Activated T-cell treated with anti-CD3 and anti-CD28 coated beads, Interleukin-2, amount 50 U/mL, for 24 hours (primary cell): ENCODE data around the gene CDC14C.
"Not testable (repeated sequence)": the region's sequence is repeated elsewhere in the genome, so short reads cannot be mapped to it uniquely, and the experiment has no call there.

ENCODE experiments used
- DNase-seq: peaks from one replicate; pipeline ENCODE4 v3.0.0-alpha.2; 2020
- H3K27ac Mint-ChIP-seq: 2 replicates; pipeline ENCODE4 v1.8.0; 2020; ENCODE audit warnings: mild to moderate bottlenecking, mixed read lengths
- H3K27me3 Mint-ChIP-seq: 2 replicates; pipeline ENCODE4 v1.8.0; 2020; ENCODE audit warnings: mixed read lengths
- H3K36me3 Mint-ChIP-seq: 2 replicates; pipeline ENCODE4 v1.8.0; 2020; ENCODE audit warnings: low read depth, mixed read lengths
- H3K4me1 Mint-ChIP-seq: 2 replicates; pipeline ENCODE4 v1.8.0; 2020; ENCODE audit warnings: low read depth, mixed read lengths
- H3K4me3 Mint-ChIP-seq: 2 replicates; pipeline ENCODE4 v1.8.0; 2020; ENCODE audit warnings: mild to moderate bottlenecking, moderate library complexity, mixed read lengths
- H3K9me3 Mint-ChIP-seq: 2 replicates; pipeline ENCODE4 v1.8.0; 2020; ENCODE audit warnings: mixed read lengths

CDC14C gene

DNA sequence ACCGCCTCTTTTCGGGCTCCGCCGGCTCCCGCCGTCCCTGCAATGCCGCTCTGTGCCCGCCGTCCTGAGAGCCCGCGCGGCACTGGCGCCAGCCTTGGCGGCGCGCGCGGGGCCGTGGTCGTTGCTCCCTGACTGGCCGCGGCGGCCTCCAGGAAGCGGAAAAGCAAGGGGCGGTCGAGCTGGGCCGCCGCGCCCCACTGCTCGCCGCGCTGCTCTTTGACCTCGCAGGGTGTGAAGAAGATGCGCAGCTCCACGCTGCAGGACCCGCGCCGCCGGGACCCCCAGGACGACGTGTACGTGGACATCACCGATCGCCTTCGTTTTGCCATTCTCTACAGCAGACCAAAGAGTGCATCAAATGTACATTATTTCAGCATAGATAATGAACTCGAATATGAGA, at the start of gene CDC14C:
CDC14C (plus strand) TSS at position 115 of the 400 bp plus-strand sequence; CDS start at position 241, 126 bp downstream.
- H3K36me3 Mint-ChIP-seq = no peaks in the 10 kb centered on the region
- no peak for DNase-seq
- no peaks in the 10 kb centered on the region for H3K27me3 Mint-ChIP-seq
- no peak within 1 kb of the TSS for H3K27ac Mint-ChIP-seq
- H3K4me3 Mint-ChIP-seq = no peak within 1 kb of the TSS
- no peaks in the 10 kb centered on the region for H3K4me1 Mint-ChIP-seq
- peaks cover 6% of the 10 kb centered on the region for H3K9me3 Mint-ChIP-seq

DNA sequence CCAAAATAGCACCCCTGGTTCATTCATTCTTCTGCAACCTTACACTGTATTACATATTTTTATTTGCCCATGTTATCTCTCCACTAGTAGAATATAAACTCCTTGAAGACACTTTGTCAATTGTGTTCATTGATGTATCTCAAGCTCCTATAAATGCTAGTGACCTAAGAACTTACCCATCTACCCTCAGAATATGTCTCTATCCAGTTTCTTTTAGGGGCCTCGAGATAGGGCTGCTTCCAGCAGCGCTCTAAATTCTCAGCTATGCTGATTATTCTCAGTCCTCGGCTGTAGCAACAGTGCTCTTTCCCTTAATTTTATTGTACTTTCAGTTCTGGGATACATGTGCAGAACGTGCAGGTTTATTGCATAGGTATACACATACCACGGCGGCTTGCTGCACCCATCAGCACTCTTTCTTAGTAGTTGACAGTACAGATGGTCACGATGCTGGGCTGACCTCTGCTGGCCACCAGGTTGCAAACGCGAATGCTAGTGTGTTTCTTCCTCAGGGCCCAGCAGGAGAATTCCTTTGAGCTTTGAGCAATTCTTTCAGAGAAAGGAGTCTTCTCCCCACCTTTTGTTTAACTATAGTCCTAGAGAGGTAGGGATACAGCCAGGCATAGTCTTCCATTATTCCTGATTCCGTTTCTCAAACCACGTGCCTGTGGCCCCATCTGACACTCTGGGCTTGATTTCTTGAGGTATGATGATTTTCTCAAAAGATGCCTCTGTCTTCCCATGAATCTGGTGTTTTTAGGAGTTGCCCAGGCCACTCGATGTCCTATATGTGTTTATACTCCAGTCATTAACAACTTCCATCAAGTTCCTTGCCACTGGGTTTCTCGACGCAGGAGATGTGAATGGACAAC, 49.1 kb upstream of the CDC14C start:
- DNase-seq = no peak
- Mint-ChIP-seq H3K27ac (no peak overlapping the region), H3K9me3 (no peaks in the 10 kb centered on the region), H3K4me3 (no peak overlapping the region), H3K36me3 (no peaks in the 10 kb centered on the region), H3K27me3 (no peaks in the 10 kb centered on the region), H3K4me1 (no peaks in the 10 kb centered on the region)

DNA sequence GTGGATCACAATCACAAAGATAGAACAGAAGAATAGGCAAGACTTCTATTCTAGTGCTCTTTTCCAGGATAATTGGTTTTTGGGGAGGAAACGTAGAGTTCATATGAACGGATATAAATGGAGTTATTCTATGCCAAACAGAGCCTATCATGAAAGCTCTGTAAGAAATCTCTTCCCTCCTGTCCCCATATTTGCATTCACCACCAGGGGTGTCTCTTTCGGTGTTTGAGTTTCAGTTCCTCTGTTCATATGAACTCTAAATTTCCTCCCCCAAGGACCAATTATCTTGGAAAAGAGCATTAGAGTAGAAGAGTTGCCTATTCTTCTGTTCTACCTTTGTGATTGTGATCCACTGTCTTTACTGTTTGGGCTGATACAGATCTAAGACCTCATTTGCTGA, 48.3 kb upstream of the CDC14C start:
- H3K27ac Mint-ChIP-seq = no peak overlapping the region
- no peak for DNase-seq
- H3K4me3 Mint-ChIP-seq = no peak overlapping the region
- no peaks in the 10 kb centered on the region for H3K4me1 Mint-ChIP-seq
- no peaks in the 10 kb centered on the region for H3K36me3 Mint-ChIP-seq
- H3K9me3 Mint-ChIP-seq = no peaks in the 10 kb centered on the region
- no peaks in the 10 kb centered on the region for H3K27me3 Mint-ChIP-seq

DNA sequence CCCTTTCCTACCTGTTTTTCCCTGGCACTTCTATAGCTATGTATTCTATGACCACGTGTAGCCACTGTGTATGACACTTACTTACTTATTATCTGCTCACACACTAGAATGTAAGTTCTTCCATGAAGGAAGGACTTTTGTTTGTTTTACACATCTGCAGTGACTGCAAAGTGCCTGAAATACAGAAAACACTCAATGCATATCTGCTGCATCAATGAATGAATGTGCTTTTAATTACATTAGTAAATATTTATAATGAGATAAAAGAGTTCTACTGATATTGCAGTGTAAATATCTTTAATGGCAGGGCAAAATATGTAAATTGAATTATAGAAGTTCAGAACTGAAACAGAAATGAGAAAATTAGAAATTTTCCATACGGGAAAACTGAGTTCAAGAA, 43.5 kb upstream of the CDC14C start:
- Mint-ChIP-seq H3K4me3 (no peak overlapping the region), H3K27me3 (no peaks in the 10 kb centered on the region), H3K9me3 (no peaks in the 10 kb centered on the region), H3K27ac (no peak overlapping the region), H3K36me3 (no peaks in the 10 kb centered on the region), H3K4me1 (no peaks in the 10 kb centered on the region)
- no peak for DNase-seq

DNA sequence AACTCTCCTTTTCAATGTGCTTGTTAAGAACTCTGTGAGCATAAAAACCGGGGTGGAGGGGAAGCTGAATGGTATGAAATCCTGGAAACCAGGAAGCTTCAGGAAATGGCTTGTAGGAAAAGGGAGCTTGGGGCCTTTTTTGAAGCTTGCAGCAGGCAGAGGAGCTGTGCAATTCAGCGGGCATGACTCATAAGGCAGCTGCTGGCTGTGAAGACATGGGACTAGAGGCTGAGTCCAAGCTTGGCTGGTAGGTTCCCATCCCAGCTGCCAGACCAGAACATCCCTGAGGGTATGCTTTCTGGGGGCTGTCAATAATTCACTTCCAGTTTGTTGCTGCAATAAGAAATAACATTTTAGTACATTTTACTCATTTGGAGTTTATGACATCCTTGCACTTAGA, 36.8 kb upstream of the CDC14C start:
- H3K4me1 Mint-ChIP-seq = no peaks in the 10 kb centered on the region
- peaks cover 9% of the 10 kb centered on the region for H3K9me3 Mint-ChIP-seq

DNA sequence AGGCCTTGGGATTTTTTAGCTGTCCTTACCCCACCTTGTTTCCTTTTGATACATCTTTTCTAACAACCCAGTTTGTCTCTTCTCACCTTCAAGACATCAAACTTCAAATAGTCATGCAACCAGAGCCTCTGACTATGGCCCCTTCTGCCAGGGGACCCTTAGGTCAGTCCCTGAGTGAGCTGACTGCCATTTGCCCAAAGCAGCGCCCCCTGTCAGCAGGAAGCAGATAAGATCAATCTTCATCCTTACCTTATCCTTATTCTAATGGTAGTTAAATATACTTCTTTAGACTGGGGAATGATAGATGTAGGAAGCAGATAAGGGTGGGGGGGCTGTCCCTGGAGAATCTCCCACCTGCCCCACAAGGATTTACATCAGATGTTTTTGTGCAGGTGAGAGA, 29.8 kb upstream of the CDC14C start:
- H3K9me3 Mint-ChIP-seq = peaks cover 14% of the 10 kb centered on the region
- no peak overlapping the region for H3K27ac Mint-ChIP-seq
- DNase-seq = no peak
- no peaks in the 10 kb centered on the region for H3K4me1 Mint-ChIP-seq
- H3K4me3 Mint-ChIP-seq = no peak overlapping the region
- no peaks in the 10 kb centered on the region for H3K27me3 Mint-ChIP-seq
- H3K36me3 Mint-ChIP-seq = no peaks in the 10 kb centered on the region

More for the DNA sequence above, 36.8 kb upstream of the CDC14C start:
- H3K36me3 Mint-ChIP-seq = no peaks in the 10 kb centered on the region
- no peaks in the 10 kb centered on the region for H3K27me3 Mint-ChIP-seq
- H3K4me3 Mint-ChIP-seq = no peak overlapping the region
- DNase-seq = no peak
- no peak overlapping the region for H3K27ac Mint-ChIP-seq

DNA sequence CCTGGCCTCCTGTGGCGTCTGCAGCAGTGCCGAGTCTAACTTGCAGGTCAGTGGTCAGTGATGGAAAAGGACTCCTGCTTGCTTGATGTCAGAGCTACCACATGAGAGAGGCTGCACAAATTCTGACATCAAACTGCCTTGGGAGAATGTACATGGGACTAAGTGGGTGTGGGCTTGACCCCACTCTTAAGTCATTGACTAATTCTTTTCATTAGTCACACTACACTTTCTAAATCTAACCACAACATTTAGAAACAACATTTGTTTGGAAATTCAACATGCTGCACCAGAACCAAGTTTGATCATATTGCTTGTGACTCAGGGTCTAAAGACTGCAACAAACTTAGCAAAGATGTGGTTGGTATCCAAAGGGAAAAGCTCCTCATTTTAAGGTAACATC, 24.4 kb upstream of the CDC14C start:
- Mint-ChIP-seq H3K36me3 (no peaks in the 10 kb centered on the region), H3K4me3 (no peak overlapping the region), H3K9me3 (peaks cover under 1% of the 10 kb centered on the region), H3K27me3 (no peaks in the 10 kb centered on the region), H3K4me1 (no peaks in the 10 kb centered on the region), H3K27ac (no peak overlapping the region)
- DNase-seq = no peak

DNA sequence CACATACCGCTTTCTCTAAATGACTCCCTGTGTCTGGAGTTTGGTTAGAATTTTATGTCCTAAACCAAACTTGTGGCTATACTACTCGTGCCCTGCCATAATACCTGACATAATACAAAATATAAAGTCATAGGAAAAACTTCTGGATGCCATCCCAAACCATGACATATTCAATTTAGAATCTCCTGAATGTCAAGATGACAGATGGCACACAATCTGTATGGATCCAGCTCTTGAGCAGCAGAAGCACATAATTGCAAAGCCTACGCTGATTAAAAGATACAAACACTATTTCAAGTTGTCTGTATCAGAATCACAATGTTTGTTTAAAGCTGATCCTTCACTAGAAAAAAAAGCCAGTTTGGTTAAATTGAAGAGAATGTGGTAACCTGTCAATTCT, 22.4 kb upstream of the CDC14C start:
- Mint-ChIP-seq H3K27me3 (no peaks in the 10 kb centered on the region), H3K4me1 (no peaks in the 10 kb centered on the region), H3K27ac (no peak overlapping the region), H3K9me3 (peaks cover 6% of the 10 kb centered on the region), H3K36me3 (no peaks in the 10 kb centered on the region), H3K4me3 (no peak overlapping the region)
- DNase-seq = no peak

DNA sequence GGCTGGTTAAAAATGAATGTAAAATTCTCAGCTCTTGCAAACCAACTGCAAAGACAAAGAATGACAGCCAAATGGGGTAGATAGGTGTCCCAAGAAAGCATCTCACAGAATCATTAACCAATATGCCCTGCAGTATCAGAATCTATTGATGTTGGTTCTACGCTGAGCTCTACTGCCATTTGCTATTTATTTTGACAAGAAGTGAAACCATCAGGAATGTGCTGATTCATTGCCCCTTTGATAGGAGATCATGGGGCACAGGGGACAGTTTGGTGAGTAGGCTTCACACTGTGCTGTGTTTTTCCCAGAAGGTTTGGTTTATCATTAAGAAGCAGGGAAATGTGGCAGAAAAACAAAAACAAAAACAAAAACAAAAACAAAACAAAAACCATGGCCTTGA, 19.4 kb upstream of the CDC14C start:
- no peak overlapping the region for H3K27ac Mint-ChIP-seq
- H3K9me3 Mint-ChIP-seq = peaks cover 6% of the 10 kb centered on the region
- H3K4me1 Mint-ChIP-seq = no peaks in the 10 kb centered on the region
- no peaks in the 10 kb centered on the region for H3K27me3 Mint-ChIP-seq
- no peaks in the 10 kb centered on the region for H3K36me3 Mint-ChIP-seq
- H3K4me3 Mint-ChIP-seq = no peak overlapping the region
- no peak for DNase-seq

DNA sequence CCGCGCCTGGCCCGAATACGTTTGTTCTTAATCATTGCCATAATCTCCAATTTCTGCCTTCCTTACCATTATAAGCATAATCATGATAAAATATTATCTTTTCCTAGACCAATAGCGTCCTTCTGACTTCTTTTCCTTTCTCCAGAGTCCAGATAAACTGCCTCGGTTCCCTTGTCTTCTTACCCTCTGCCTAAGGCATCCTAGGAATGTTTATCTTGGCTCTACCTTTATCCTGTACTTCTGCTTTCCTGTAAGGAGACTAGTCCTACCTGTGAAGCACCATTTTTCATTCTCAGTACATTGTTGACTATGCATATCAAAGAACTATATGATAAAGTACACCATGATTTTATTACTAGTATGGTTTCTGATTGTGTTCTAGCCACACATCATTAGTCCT, 18.7 kb upstream of the CDC14C start:
- H3K4me3 Mint-ChIP-seq, H3K36me3 Mint-ChIP-seq, DNase-seq, H3K9me3 Mint-ChIP-seq, H3K4me1 Mint-ChIP-seq, H3K27ac Mint-ChIP-seq, H3K27me3 Mint-ChIP-seq: not testable (repeated sequence)

DNA sequence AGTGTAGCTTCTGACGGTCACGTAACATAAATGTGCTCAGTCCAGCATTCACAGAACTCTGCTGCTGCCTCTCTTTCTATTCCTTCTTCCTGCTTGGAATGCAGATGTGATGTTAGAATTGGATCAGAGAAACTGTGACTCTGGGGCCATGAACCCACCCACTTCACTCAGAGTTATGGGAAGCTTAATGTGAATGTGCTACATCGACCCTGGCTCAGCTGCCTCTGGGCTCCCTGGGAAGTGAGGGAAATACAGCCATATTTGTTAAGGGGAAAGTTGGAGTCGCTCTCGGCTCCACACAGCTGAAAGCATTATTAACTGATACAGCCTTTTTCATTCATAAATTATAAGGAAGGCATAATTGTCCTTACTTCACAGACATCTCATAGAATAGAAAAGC, 14.5 kb upstream of the CDC14C start:
- not testable (repeated sequence) for H3K4me3 Mint-ChIP-seq, H3K27me3 Mint-ChIP-seq, H3K36me3 Mint-ChIP-seq, H3K27ac Mint-ChIP-seq, DNase-seq, H3K4me1 Mint-ChIP-seq
- peaks cover 24% of the 10 kb centered on the region for H3K9me3 Mint-ChIP-seq

DNA sequence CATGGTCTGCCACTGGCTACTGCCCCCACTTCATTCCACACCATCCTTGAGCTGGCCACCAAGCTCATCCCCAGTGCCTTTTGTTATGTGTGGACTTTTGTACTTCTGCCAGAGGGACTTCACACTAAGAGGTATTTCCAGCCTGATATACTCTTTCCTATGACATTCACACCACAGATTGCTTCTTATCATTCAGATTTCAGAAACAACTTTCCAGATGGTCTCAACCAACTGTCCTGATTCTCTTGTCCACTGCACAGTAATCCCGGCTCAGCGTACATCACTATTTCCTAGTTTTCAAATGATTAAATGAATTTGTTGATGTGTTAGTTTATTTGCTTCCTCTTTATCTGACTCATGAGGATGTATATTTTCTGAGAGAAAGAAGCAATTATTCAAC, 7.1 kb downstream of the CDC14C start:
- DNase-seq = no peak
- Mint-ChIP-seq H3K27me3 (no peaks in the 10 kb centered on the region), H3K4me3 (no peak overlapping the region), H3K27ac (no peak overlapping the region), H3K36me3 (no peaks in the 10 kb centered on the region), H3K4me1 (no peaks in the 10 kb centered on the region), H3K9me3 (peaks cover 2% of the 10 kb centered on the region)

DNA sequence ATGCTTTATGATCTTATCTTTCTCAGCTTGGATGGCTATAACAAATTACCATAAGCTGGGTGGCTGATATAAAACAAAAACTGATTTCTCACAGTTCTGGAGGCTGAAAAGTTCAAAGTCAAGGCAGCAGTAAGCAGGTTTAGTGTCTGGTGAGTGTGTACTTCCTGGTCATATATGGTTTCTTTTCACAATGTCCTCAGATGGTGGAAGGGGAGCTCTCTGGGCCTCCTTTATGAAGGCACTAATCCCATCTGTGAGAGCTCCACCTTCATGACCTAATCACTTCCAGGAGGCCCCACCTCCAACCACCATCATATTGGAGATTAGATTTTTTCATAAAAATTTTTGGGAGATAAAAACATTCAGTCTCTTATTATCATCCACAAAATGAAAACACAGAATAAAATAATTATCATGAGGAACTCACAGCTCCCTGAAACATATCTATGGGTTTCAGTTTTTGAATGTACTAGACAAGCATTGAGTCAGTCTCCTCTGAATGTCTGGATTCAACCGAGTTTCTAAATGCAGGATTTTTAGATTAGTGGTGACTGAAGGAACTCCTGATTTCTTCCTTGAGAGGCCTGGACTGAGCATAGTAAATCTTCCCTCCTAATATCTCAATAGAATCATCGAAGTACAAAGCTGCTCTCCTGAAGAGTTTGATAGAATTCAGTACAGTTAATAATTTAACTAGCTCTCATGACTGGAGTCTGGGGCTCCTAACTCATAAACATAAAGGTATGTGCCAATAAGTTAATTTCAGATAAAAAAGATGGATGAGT, 8.0 kb downstream of the CDC14C start:
- no peak overlapping the region for H3K4me3 Mint-ChIP-seq
- no peaks in the 10 kb centered on the region for H3K36me3 Mint-ChIP-seq
- H3K27me3 Mint-ChIP-seq = no peaks in the 10 kb centered on the region
- H3K27ac Mint-ChIP-seq = no peak overlapping the region
- no peaks in the 10 kb centered on the region for H3K9me3 Mint-ChIP-seq
- no peaks in the 10 kb centered on the region for H3K4me1 Mint-ChIP-seq
- DNase-seq = no peak

DNA sequence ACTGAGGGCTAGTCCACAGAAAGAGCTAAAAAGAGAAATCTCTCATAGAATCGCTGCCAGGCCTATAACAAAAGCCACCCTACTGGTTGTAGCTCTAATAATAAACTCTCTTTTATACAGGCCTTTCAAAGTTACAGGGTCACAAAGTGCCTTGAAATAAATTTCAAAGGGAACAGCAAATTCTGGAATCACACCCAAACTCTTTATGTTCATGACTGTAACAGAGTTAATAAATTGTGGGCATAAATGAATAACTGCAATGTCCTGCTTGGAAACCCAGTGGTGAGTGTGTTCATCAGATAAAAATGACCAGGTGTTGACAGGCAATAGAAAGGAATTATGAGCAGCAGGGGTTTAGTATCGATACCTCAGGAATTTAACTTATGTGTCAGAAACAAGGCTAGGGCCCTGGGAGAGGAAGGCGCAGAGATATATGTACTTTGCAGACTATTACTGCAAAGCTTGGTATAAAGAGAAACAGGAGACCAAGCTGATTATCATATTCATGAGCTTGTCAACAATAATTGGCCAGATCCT, 9.3 kb downstream of the CDC14C start:
- Mint-ChIP-seq H3K27ac (no peak overlapping the region), H3K4me3 (no peak overlapping the region), H3K36me3 (no peaks in the 10 kb centered on the region), H3K9me3 (peaks cover 2% of the 10 kb centered on the region), H3K4me1 (no peaks in the 10 kb centered on the region), H3K27me3 (no peaks in the 10 kb centered on the region)
- no peak for DNase-seq
